ENCODE measurements around the gene FCN2. TPM values are rescaled to one million over a fixed set of nuclear protein-coding genes. Genes with fewer than 3 reads are reported as not detected.
A peak's percentile ranks its signal among the peaks of the same experiment; 100 is the strongest.

FCN2 gene
- total and polyA plus RNA-seq, 9 of the 15 experiments (the other 6 are each of a cell fraction or from before 2014, with no cell fraction given), result not detected

DNA sequence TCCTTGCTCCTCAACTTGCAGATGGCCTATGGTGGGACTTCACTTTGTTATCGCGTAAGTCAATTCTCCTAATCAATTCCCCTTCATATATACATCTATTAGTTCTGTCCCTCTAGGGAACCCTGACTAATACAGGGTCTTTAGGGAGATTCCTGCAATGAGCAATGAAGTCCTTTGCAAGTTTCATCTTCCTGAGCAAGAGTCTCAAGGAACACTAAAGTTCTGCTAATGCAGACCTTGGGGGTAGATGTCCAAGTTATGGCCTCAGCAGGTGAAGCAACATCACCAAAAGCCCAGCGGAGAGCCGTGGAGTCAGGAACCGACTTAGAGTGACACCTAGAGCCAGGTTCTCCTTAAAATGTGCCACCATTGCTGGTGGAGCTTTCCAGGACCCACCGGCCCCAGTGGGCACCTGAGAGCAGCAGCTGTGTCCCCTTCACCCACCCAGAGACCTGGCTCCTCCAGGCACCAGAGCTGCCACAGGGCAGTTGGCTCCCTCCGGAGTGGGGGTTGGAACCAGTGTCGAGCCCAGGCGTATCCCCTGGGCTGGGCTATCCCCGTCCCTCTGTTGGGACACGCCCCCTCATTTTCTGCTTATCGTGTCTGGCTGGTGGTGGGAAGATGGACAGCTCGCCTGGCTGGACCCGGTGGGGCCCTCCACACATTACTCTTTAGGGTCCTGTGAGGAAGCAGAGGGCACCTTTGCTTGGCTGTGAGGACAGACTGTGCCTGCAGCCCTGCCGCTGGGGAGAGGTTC is 48.0 kb downstream of the FCN2 start:
- DNase-seq (ENCODE audit: extremely low read depth in 1 of 4, low spot score in 3 of 4) (peak in 2 of 4 experiments; percentile 11 to 21), FAIRE-seq (no peak), ATAC-seq (no peak)
- Histone ChIP-seq H4K20me1 (replicated peaks; ENCODE audit: control insufficient read depth, insufficient read depth, low read length) (peaks cover 2% of the 10 kb centered on the region; the same call in 1 of the 2 replicates), H3K27me3 (ENCODE audit: control insufficient read depth in 2 of 2, insufficient read depth in 2 of 2, low read length in 2 of 2) (peaks cover 6 to 33% of the 10 kb centered on the region in 2 experiments; a peak in 4 of 5 replicates), H3K9me3 (replicated peaks; ENCODE audit: control insufficient read depth, insufficient read depth, low read depth, low read length) (no peaks in the 10 kb centered on the region), H3K36me3 (ENCODE audit: control insufficient read depth, insufficient read depth, low read length) (no peaks in the 10 kb centered on the region), H2AFZ (ENCODE audit: low read depth, low read length) (no peak overlapping the region), H3K27ac (ENCODE audit: extremely low read depth, low read depth, low read length) (no peak overlapping the region), H3K9me1 (ENCODE audit: control insufficient read depth, insufficient read depth, low read length) (no peaks in the 10 kb centered on the region), H3K79me2 (ENCODE audit: control insufficient read depth, insufficient read depth, low read length) (no peaks in the 10 kb centered on the region), H3K4me2 (ENCODE audit: insufficient read depth, low read length) (no peak overlapping the region), H3K4me3 (no peak overlapping the region), H3K9ac (ENCODE audit: insufficient read depth in 1 of 2, low read depth in 2 of 2, low read length in 2 of 2) (no peak overlapping the region), H3K4me1 (replicated peaks in 1 of 2; ENCODE audit: control insufficient read depth in 2 of 2, insufficient read depth in 2 of 2, low read length in 2 of 2) (peaks cover 0 to 5% of the 10 kb centered on the region in 2 experiments; a peak in 2 of 5 replicates)
- in situ Hi-C loops (cut with MboI) (no loop called here), intact Hi-C loops (cut with micrococcal nuclease) (no loop called here)
- WGBS (ENCODE audit: insufficient coverage, low coverage, missing lambda C conversion rate), result 2% methylated on average over 15 of the region's 15 CpGs
- POLR2A ChIA-PET, result interaction anchor here (1.3 kb wide), 1 partner anchor 9 kb away, joined by 3 read pairs; no protein-coding TSS in a partner anchor
- TF ChIP-seq KDM1A (IDR thresholded peaks at IDR 0.05), result no peak
- TF ChIP-seq, protein P1, sequence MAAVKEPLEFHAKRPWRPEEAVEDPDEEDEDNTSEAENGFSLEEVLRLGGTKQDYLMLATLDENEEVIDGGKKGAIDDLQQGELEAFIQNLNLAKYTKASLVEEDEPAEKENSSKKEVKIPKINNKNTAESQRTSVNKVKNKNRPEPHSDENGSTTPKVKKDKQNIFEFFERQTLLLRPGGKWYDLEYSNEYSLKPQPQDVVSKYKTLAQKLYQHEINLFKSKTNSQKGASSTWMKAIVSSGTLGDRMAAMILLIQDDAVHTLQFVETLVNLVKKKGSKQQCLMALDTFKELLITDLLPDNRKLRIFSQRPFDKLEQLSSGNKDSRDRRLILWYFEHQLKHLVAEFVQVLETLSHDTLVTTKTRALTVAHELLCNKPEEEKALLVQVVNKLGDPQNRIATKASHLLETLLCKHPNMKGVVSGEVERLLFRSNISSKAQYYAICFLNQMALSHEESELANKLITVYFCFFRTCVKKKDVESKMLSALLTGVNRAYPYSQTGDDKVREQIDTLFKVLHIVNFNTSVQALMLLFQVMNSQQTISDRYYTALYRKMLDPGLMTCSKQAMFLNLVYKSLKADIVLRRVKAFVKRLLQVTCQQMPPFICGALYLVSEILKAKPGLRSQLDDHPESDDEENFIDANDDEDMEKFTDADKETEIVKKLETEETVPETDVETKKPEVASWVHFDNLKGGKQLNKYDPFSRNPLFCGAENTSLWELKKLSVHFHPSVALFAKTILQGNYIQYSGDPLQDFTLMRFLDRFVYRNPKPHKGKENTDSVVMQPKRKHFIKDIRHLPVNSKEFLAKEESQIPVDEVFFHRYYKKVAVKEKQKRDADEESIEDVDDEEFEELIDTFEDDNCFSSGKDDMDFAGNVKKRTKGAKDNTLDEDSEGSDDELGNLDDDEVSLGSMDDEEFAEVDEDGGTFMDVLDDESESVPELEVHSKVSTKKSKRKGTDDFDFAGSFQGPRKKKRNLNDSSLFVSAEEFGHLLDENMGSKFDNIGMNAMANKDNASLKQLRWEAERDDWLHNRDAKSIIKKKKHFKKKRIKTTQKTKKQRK (IDR thresholded peaks at IDR 0.05; ENCODE audit: borderline replicate concordance, low read depth, low read length), result no peak
- TF ChIP-seq, protein P2, sequence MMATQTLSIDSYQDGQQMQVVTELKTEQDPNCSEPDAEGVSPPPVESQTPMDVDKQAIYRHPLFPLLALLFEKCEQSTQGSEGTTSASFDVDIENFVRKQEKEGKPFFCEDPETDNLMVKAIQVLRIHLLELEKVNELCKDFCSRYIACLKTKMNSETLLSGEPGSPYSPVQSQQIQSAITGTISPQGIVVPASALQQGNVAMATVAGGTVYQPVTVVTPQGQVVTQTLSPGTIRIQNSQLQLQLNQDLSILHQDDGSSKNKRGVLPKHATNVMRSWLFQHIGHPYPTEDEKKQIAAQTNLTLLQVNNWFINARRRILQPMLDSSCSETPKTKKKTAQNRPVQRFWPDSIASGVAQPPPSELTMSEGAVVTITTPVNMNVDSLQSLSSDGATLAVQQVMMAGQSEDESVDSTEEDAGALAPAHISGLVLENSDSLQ (IDR thresholded peaks at IDR 0.05), result peak; percentile 12; the same call in 1 of the 2 replicates
- CTCF ChIA-PET (ENCODE audit: low intra/inter-chr PET ratio), result no interaction called here
- no TSS peak for BruUV-seq (replicated peaks)

Measured in K562 (cell line).